ENCODE measurements around the gene AGPAT4.

The AGPAT4 gene

GRCh38 chr6:161105408-161105807 is 168.5 kb downstream of the AGPAT4 start:
- DNase-seq = no peak

GRCh38 chr6:161104966-161105365 is 168.9 kb downstream of the AGPAT4 start:
- DNase-seq = no peak

GRCh38 chr6:161103475-161103874 is 170.4 kb downstream of the AGPAT4 start:
- no peak for DNase-seq

- DNase-seq = no peak
These were observed 172.3 kb downstream of the AGPAT4 start for GRCh38 chr6:161101517-161101916.

DNA sequence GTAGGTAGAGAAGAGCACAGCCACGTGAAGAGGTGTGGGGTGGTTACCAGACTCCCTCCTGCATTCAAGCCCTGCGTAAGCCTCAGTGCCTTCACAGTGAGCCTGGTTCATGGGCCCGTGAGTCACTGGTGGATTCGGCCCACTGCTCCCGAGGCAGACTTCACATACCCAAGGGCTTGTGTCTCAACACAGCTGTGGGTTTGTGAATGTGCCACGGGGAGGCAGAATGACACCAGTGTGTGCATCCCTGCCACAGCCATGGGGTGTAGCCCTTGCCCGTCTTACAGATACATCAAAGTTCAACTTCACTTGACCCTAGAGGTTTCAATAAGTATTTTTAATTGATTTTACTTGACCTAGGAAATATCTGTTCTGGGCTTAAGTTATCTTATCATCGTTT is 173.8 kb downstream of the AGPAT4 start:
- no peak for DNase-seq

- DNase-seq = no peak
These were observed 177.9 kb downstream of the AGPAT4 start for GRCh38 chr6:161095916-161096315.

DNA sequence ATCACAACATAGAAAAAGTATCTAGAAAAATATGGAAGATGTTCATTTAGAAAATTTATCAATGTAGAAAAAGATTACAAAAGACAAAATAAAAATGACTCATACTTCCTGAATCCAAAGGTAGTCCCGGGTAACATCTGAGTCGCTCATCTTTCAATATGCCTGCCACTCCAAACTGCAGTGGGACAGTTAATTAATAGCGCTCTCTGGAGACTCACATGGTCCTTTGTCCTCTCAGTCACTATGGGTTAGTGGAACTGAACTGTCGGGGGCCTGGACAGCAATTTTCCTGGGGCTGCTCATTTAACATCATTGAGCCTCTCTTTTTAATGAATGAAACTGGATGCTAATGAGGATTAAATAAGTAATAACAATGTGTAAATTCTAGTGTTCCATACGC is 178.9 kb downstream of the AGPAT4 start:
- no peak for DNase-seq

- no peak for DNase-seq
These were observed 181.7 kb downstream of the AGPAT4 start for GRCh38 chr6:161091972-161092701.

DNA sequence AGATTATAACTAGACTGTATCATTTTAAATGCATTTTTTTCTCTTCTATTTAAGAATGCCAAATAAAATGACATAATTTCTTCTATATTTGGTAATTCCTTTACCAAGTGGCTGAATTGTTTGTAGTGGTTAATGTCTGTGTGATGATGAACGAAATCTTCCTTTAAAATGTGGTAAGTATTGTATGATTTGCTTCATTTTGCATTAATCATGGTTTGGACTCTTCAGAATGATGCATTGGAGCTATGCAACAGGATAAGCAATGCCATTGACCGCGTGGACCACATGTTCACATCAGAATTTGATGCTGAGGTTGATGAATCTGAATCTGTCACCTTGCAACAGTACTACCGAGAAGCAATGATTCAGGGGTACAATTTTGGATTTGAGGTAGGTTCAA is 182.7 kb downstream of the AGPAT4 start:
- no peak for DNase-seq

DNA sequence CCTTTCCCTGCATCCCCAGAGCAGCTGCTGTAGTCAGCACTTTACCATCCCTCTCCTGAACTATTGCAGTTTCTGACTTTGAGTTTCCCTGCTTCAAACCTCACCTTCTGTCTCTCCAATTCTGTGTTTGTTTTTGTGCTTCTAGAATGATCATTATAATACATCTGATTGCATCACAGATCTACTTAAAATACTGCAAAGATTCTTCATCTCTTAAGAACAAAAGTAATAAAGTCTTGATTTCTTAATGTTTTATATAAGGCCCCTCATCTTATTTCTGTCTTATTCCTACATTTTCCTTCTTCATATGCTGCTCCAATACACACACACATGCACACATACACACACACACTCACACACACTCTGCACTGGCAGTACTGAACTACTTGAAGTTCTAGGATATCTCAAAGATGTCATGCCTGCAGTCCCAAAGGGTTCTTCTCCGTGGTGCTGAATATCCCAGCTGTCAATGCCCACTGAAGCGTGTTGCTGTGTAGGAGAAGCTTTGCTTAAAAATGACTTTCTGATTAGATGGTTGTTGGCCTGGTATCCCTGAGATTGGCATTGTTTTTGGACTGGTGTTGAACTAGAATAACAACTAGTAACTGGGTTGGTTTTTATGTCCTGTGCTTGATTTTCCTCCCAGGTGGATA is 185.1 kb downstream of the AGPAT4 start:
- DNase-seq = no peak

GRCh38 chr6:161085246-161085645 is 188.6 kb downstream of the AGPAT4 start:
- DNase-seq = no peak

DNA sequence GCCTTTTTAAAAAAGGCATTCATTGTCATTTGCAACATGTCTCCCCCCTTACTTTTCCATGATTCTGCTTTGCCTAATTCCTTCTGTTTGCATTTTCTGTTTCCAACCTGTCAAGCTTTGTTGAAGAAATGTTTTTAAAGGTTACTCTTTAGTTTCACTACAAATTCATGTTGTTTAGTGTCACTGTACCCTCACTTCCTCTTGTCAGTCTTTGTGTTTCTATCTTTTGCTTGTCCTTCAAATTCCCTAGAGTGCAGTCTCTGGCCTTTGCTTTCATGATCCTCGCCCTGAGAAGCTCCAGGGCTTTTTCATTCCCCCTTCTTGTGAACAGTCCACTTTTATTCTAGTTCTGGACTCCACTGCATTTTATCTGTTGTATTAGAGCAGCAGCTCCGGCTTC is 191.6 kb downstream of the AGPAT4 start:
- DNase-seq = no peak

DNA sequence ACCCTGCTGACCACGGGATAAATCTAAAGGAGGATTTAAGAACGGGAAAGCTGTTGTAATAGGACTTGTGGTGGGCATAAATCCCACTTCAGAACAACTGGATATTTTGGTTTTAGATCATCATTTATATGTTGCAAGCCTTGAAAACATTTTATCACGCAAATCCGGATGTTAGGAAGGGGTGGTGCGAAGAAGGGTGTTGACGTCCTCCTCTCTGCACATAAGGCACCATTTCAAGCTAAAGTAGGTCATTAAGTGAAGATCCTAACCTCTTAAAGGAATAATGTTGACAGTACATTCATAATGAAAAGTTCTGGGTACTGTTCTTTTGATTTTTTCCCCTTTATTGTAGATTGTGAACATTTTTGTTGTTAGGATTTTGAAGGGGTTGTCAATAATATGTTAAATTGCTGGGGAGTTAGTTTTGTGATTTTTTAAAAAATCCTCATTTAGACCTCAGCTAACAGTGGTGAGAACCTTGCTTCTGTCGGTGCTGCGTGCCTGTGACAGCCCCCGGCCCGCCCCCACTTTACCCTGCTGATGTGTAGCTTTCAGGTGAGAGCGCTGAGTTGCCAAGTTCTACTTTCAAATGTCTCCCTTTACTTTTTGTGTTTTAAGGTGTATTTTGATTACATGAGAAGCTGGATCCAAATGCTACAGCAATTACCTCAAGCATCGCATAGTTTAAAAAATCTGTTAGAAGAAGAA is 193.4 kb downstream of the AGPAT4 start:
- no peak for DNase-seq
